IMR-90 (cell line): Measurements from ENCODE around the gene DMAC1. TPM values are rescaled to one million over a fixed set of nuclear protein-coding genes. Genes with fewer than 3 reads are reported as not detected.

Experiments used
- ATAC-seq: fragments of 200-7000 bp; cut with Tn5 transposase; 2 replicates; pipeline ENCODE4 v1.9.1; 2020; ENCODE audit warnings: low read depth, mild to moderate bottlenecking, moderate library complexity
- BruUV-seq: library from RNA; stranded (reverse); fragments of 400-500 nt; replicated peaks from 2 replicates; lab custom pipeline; 2021; lab: Mats Ljungman, UMichigan
- CTCF ChIA-PET: fragments of 300-600 bp; formaldehyde crosslinking; extraction: SDS; loops from one replicate; lab custom pipeline; 2021; ENCODE audit warnings: antibody characterized with exemption; lab: Yijun Ruan, JAX
- POLR2A ChIA-PET: fragments of 300-600 bp; sonication (Branson Sonifier 250); formaldehyde crosslinking; loops from one replicate; lab custom pipeline; 2022; ENCODE audit warnings: antibody characterized with exemption; ENCODE audit not compliant: unreplicated experiment; lab: Charles Lee
- DNase-seq: peaks from one replicate; pipeline ENCODE4 v3.0.0; 2013
- H2AFZ ChIP-seq: replicated peaks from 2 replicates; pipeline ENCODE3; 2013; ENCODE audit warnings: low read length, mild to moderate bottlenecking; ENCODE audit not compliant: poor library complexity
- H2AK5ac ChIP-seq: 2 replicates; pipeline ENCODE4 v1.6.1; 2013; ENCODE audit warnings: low read depth, low read length, inconsistent platforms
- H2AK9ac ChIP-seq: replicated peaks from 2 replicates; pipeline ENCODE3; 2013; ENCODE audit warnings: mild to moderate bottlenecking, low read depth, low read length, moderate library complexity; ENCODE audit not compliant: poor library complexity
- H2BK120ac ChIP-seq: 2 replicates; pipeline ENCODE4 v1.6.1; 2013; ENCODE audit warnings: low read depth, low read length, inconsistent platforms
- H2BK15ac ChIP-seq: 3 replicates; pipeline ENCODE4 v1.6.1; 2013; ENCODE audit warnings: low read depth, low read length, inconsistent platforms
- H2BK20ac ChIP-seq: 2 replicates; pipeline ENCODE4 v1.6.1; 2013; ENCODE audit warnings: low read depth, mild to moderate bottlenecking, inconsistent platforms, low read length, moderate library complexity
- H2BK5ac ChIP-seq: 2 replicates; pipeline ENCODE4 v1.6.1; 2013; ENCODE audit warnings: mild to moderate bottlenecking, low read depth, low read length, inconsistent platforms; ENCODE audit not compliant: poor library complexity, severe bottlenecking
- H3K14ac ChIP-seq: replicated peaks from 2 replicates; pipeline ENCODE4 v1.6.1; 2013; ENCODE audit warnings: low read depth, low read length, inconsistent platforms
- H3K18ac ChIP-seq: 2 replicates; pipeline ENCODE4 v1.6.1; 2013; ENCODE audit warnings: low read depth, low read length, control low read depth
- H3K23ac ChIP-seq: 2 replicates; pipeline ENCODE4 v1.6.1; 2013; ENCODE audit warnings: low read depth, low read length, inconsistent platforms
- H3K27ac ChIP-seq: 2 replicates; pipeline ENCODE4 v1.5.1; 2013; ENCODE audit warnings: mild to moderate bottlenecking, control low read depth, low read length; ENCODE audit not compliant: insufficient read depth
- H3K27me3 ChIP-seq: 2 replicates; pipeline ENCODE4 v1.6.1; 2013; ENCODE audit warnings: low read length; ENCODE audit not compliant: control insufficient read depth, insufficient read depth
- H3K36me3 ChIP-seq: 2 replicates; pipeline ENCODE4 v1.6.1; 2013; ENCODE audit warnings: low read length, mixed read lengths; ENCODE audit not compliant: control insufficient read depth, insufficient read depth
- H3K4ac ChIP-seq: 2 replicates; pipeline ENCODE4 v1.6.1; 2013; ENCODE audit warnings: low read depth, low read length, inconsistent platforms
- H3K4me1 ChIP-seq: 2 replicates; pipeline ENCODE4 v1.6.1; 2013; ENCODE audit warnings: low read length, mixed read lengths; ENCODE audit not compliant: control insufficient read depth, insufficient read depth
- H3K4me2 ChIP-seq: 2 replicates; pipeline ENCODE4 v1.6.1; 2013; ENCODE audit warnings: low read depth, mild to moderate bottlenecking, control low read depth, low read length, moderate library complexity
- H3K4me3 ChIP-seq: 2 replicates; pipeline ENCODE4 v1.5.1; 2013; ENCODE audit warnings: low read depth, mild to moderate bottlenecking, control low read depth, low read length, moderate library complexity; ENCODE audit not compliant: insufficient read depth
- H3K56ac ChIP-seq: 2 replicates; pipeline ENCODE4 v1.6.1; 2013; ENCODE audit warnings: low read length, inconsistent platforms; ENCODE audit not compliant: insufficient read depth; ENCODE audit errors: extremely low read depth
- H3K79me1 ChIP-seq, 2 experiments: 2 replicates each; pipeline ENCODE4 v1.6.1; 2013; ENCODE audit warnings: low read length in 2 of 2, inconsistent platforms in 1 of 2, low read depth in 1 of 2
- H3K9ac ChIP-seq: 2 replicates; pipeline ENCODE4 v1.6.1; 2013; ENCODE audit warnings: low read depth, low read length, control low read depth
- H3K9me1 ChIP-seq: 2 replicates; pipeline ENCODE4 v1.6.1; 2013; ENCODE audit warnings: low read length, inconsistent platforms; ENCODE audit not compliant: insufficient read depth
- H3K9me3 ChIP-seq: 2 replicates; pipeline ENCODE4 v1.6.1; 2013; ENCODE audit warnings: low read length; ENCODE audit not compliant: control insufficient read depth, insufficient read depth
- H4K20me1 ChIP-seq: 2 replicates; pipeline ENCODE4 v1.6.1; 2013; ENCODE audit warnings: low read length, inconsistent platforms; ENCODE audit not compliant: insufficient read depth
- H4K5ac ChIP-seq: 2 replicates; pipeline ENCODE4 v1.6.1; 2013; ENCODE audit warnings: mild to moderate bottlenecking, low read depth, low read length, control low read depth
- H4K8ac ChIP-seq, 2 experiments: 2 replicates each; pipeline ENCODE4 v1.6.1; 2013; ENCODE audit warnings: low read depth in 2 of 2, low read length in 2 of 2, control low read depth in 1 of 2, inconsistent platforms in 1 of 2
- H4K91ac ChIP-seq: 2 replicates; pipeline ENCODE4 v1.6.1; 2013; ENCODE audit warnings: low read depth, low read length, inconsistent platforms; ENCODE audit not compliant: insufficient read depth
- POLR2A ChIP-seq: IDR thresholded peaks from 2 replicates; pipeline ENCODE4 v1.6.1; 2012; ENCODE audit warnings: mild to moderate bottlenecking, low read depth, low read length
- WGBS, 2 experiments: methylation state at CpG; one replicate each; pipeline versions ENCODE4 v1.1.5 to v1.1.7; 2013; ENCODE audit warnings: missing lambda C conversion rate in 2 of 2; ENCODE audit not compliant: insufficient read length in 1 of 2; ENCODE audit errors: extremely low coverage in 2 of 2; 5-methylcytosine and 5-hydroxymethylcytosine counted together
- dilution Hi-C: fragments of 300-500 bp; cut with HindIII; formaldehyde crosslinking; loops from one replicate; pipeline ENCODE4 v1.14.3; 2018; ENCODE audit warnings: low sequenced_read_pairs; ENCODE audit not compliant: unreplicated experiment
- in situ Hi-C: fragments of 300-500 bp; cut with MboI; formaldehyde crosslinking; loops from 3 replicates; pipeline ENCODE4 v1.14.3; 2019; ENCODE audit warnings: low sequenced_read_pairs, inconsistent platforms, mixed read lengths
- intact Hi-C: fragments of 100-400 bp; cut with micrococcal nuclease; formaldehyde crosslinking; loops from 2 replicates; pipeline ENCODE4 v1.10.0; 2022
- polyA plus RNA-seq, 3 experiments: library from polyadenylated mRNA; depleted of rRNA; stranded (reverse); fragments of >200 nt; gene quantifications; 2 replicates each; pipeline ENCODE4 v1.2.3, GENCODE V29; 2012; ENCODE audit warnings: low replicate concordance in 1 of 3
- total RNA-seq: library from RNA; depleted of rRNA; stranded (reverse); fragments of >200 nt; gene quantifications from 2 replicates; pipeline ENCODE4 v1.2.3, GENCODE V29; 2012
- TF ChIP-seq, protein P1 (sequence below): fragments of 150-350 bp; IDR thresholded peaks from 2 replicates; pipeline ENCODE4 v1.6.1; 2017; ENCODE audit warnings: mild to moderate bottlenecking, antibody characterized with exemption, low read length, low read depth
- TF ChIP-seq, protein P2 (sequence below): fragments of 150-350 bp; IDR thresholded peaks from 2 replicates; pipeline ENCODE4 v1.6.1; 2016; ENCODE audit warnings: low read depth, mild to moderate bottlenecking, low read length, moderate library complexity, borderline replicate concordance

DMAC1 gene
- total and polyA plus RNA-seq, 2 of the 4 experiments (the other 2 are of a cell fraction) = 8.1 to 14.5 TPM

DNA sequence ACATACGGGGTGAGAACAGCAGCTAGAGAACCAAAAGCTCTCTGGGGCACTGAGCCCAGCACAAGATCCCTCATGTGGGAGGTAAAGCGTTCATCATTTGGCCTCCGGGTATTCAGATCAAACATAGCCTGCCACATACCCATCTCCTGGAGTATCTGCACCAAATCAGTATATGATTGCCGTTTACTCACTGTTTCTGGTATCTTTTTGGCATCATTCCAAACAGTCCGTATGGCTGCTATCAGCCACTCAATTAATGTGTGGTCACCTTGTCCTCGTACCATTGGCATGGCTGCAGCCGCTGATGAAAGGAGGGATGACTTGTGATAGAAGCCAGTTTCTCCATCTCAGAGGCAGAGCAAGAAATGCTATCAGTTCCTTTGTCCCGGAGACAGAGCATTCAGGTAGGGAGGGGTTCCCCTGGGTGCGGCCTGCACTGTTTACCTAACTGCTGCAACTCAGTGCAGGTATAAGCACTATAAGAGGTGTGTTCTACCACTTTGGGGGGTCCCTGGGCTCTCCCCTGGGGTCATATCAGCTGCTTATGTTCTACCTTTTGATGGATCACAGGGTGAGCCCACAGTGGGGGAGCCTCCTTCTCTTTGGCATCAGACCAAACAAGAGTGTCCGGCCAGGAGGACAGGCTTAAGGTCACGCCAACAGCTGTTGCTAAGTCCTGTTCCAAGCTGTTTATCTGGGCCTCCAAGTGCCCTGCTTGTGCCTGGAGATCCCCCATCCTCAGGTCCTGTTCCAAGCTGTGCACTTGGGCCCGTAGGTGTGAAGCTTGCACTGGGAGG is 9.4 kb downstream of the DMAC1 start:
- Histone ChIP-seq H3K9ac (no peak overlapping the region), H3K27ac (no peak overlapping the region), H4K8ac (no peak overlapping the region), H2BK5ac (no peak overlapping the region), H3K9me3 (no peaks in the 10 kb centered on the region), H4K91ac (no peak overlapping the region), H3K14ac (no peak overlapping the region), H2AFZ (no peak overlapping the region), H3K9me1 (no peaks in the 10 kb centered on the region), H3K56ac (no peak overlapping the region), H3K18ac (no peak overlapping the region), H4K20me1 (no peaks in the 10 kb centered on the region), H2AK5ac (no peak overlapping the region), H2BK20ac (no peak overlapping the region), H2BK120ac (no peak overlapping the region), H3K36me3 (peaks cover 2% of the 10 kb centered on the region; the same call in 1 of the 2 replicates), H2BK15ac (no peak overlapping the region), H3K23ac (no peak overlapping the region), H3K4me3 (no peak overlapping the region), H3K4ac (no peak overlapping the region), H2AK9ac (no peak overlapping the region), H3K27me3 (no peaks in the 10 kb centered on the region), H3K79me1 (no peaks in the 10 kb centered on the region), H3K4me2 (no peak overlapping the region), H3K4me1 (no peaks in the 10 kb centered on the region), H4K5ac (no peak overlapping the region)
- DNase-seq (no peak), ATAC-seq (no peak)
- no CpG with 5 or more reads among the region's 12 CpGs for WGBS, 2 experiments
- dilution Hi-C loops = no loop called here
- intact Hi-C loops = loop anchor here (10.0 kb wide), 1 partner anchor 735 kb away; no protein-coding TSS in a partner anchor
- ChIA-PET POLR2A (no interaction called here), CTCF (interaction anchor here (0.7 kb wide), 1 partner anchor 1324 kb away, joined by 3 read pairs; no protein-coding TSS in a partner anchor)
- in situ Hi-C loops = no loop called here
- BruUV-seq = no TSS peak
- no peak for TF ChIP-seq POLR2A
- TF ChIP-seq, protein P1, sequence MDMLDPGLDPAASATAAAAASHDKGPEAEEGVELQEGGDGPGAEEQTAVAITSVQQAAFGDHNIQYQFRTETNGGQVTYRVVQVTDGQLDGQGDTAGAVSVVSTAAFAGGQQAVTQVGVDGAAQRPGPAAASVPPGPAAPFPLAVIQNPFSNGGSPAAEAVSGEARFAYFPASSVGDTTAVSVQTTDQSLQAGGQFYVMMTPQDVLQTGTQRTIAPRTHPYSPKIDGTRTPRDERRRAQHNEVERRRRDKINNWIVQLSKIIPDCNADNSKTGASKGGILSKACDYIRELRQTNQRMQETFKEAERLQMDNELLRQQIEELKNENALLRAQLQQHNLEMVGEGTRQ = no peak
- TF ChIP-seq, protein P2, sequence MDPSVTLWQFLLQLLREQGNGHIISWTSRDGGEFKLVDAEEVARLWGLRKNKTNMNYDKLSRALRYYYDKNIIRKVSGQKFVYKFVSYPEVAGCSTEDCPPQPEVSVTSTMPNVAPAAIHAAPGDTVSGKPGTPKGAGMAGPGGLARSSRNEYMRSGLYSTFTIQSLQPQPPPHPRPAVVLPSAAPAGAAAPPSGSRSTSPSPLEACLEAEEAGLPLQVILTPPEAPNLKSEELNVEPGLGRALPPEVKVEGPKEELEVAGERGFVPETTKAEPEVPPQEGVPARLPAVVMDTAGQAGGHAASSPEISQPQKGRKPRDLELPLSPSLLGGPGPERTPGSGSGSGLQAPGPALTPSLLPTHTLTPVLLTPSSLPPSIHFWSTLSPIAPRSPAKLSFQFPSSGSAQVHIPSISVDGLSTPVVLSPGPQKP = no peak
